GM20431 (cell line): ENCODE measurements around the gene STUB1.

Source experiments
- in situ Hi-C: fragments of 300-500 bp; cut with MseI, MboI; formaldehyde crosslinking; loops from one replicate; pipeline ENCODE4 v1.15.0; 2020; ENCODE audit warnings: low sequenced_read_pairs; ENCODE audit not compliant: unreplicated experiment

STUB1 gene

GRCh38 chr16:720990-721764 lies 41.0 kb downstream of the STUB1 start, which contains the start of gene ANTKMT:
ANTKMT (plus strand) TSS chr16:721146; CDS start chr16:721275, 129 bp downstream.
- in situ Hi-C loops = no loop called here

- in situ Hi-C loops = no loop called here
Measured at GRCh38 chr16:721765-722540, 41.7 kb downstream of the STUB1 start.

DNA sequence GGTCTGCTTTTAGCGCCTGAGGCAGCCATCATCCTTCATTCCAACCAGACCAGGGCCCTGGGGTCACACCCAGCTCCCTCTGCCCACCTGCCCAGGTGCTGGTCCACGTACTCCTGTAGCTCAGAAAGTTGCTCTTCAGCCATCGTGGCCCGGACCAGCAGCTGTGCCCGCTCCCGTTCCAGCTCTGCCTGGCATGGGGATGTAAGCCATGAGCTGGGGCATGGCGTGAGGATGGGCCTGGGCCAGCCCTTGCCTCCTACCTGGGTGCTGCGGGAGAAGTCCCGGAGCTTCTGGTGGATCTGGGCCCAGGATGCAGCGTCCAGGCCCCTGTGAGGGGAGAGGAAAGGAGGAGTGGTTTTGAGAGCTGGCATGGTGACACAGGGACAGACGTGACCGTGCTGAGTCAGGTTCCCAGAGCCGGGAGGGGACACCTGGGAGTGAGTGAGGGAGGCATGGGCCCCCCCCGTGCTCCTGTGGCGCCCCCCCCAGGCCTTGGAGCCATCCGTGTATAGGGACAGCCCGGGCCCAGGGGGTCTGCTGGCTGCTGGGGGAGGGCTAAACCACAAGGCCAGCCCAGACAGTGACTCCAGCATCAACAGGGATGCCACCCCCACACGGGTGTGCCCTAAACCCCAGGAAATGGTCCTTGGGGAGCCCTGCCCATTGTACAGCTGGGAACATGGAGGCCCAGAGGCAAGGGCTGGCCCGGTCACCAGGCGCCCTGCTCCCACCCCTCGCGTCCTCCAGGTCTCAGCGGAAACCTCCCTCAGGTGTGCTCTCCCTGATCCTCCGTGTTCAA lies 42.8 kb downstream of the STUB1 start:
- in situ Hi-C loops = no loop called here

DNA sequence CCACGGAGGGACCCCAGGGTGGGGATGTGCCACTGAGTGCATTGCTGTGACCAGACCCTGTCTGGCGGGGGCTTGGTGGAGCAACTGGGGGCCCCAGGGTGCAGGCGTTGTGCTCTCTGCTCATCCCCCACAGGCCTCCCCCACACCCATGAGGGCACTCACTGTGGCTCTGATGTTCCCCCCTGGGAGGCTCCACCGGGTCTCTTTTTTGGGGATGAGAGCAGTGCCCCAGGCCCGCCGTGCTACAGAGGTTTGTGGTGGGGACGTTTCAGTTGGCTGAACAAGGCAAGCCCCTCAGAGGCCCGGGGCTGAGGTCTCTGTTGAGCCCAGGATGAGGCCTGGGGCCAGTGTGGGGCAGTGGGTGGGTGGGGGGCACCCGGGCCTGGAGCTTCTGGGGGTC lies 43.5 kb downstream of the STUB1 start:
- in situ Hi-C loops = no loop called here

DNA sequence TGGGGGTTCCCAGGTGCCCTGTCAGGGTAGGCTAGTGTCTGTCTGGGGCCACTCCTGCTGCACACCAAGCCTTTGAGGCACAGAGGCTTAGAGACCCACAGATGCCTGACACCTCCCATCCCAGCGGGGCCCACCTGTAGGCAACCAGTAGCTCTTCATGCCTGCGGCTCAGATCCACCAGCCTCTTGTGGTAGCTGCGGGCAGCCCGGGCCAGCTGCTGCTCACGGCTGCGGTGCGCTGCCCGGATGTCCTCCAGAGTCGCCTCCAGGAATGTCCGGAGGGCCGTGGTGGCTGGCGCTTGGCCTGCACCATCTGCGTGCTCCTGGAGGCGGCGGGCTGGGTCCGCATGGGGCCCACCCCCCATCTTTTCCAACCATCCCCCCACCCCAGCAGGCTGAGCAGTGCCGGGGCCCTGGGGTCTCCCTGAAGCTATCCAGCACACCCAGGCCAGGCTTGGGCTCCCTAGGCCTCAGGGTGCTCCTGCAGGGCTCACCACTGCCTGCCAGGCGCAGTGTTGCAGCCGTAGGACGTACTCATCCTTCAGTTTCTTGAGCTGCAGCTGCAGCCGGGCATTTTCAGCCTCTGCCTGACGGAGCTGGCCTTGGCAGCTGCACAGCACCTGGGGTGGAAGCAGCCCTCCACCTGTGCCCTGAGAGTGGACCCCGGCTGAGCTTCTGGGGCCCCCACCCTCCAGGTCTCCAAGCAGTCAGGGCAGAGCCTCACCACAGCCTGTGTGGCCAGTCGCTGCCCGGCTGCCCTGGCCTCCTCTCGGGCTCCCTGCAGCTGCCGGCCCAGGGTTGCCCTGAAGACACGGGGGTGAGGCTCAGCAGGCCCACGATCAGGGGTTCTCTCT lies 44.2 kb downstream of the STUB1 start:
- in situ Hi-C loops = no loop called here

DNA sequence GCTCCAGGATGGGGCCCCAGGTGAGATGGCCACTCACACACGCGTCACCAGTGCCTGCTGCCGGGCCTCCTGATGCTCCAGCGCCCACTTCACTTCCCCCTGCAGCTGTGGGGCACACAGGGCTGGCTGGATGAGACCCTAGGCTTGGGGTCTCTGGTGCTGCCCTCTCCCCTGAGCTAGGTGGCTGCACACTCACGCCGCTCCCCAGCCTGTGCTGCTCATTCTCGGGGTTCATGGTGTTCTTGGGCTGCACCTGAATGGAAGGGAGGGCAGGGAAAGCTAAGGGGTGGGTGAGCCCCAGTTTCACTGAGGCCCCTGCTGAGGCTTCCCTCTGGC lies 44.8 kb downstream of the STUB1 start:
- in situ Hi-C loops = no loop called here

- in situ Hi-C loops = no loop called here
Measured at GRCh38 chr16:725463-726187, 45.4 kb downstream of the STUB1 start.

GRCh38 chr16:726188-726437 lies 45.9 kb downstream of the STUB1 start:
- in situ Hi-C loops = no loop called here

- in situ Hi-C loops = no loop called here
Measured at GRCh38 chr16:726438-727290, 46.5 kb downstream of the STUB1 start, which contains the start of the genes CCDC78 and HAGHL. CCDC78 (minus strand) TSS chr16:726443; CDS start chr16:726367, 76 bp downstream. HAGHL (plus strand) TSS chr16:727106; CDS start chr16:727510, 404 bp downstream.

DNA sequence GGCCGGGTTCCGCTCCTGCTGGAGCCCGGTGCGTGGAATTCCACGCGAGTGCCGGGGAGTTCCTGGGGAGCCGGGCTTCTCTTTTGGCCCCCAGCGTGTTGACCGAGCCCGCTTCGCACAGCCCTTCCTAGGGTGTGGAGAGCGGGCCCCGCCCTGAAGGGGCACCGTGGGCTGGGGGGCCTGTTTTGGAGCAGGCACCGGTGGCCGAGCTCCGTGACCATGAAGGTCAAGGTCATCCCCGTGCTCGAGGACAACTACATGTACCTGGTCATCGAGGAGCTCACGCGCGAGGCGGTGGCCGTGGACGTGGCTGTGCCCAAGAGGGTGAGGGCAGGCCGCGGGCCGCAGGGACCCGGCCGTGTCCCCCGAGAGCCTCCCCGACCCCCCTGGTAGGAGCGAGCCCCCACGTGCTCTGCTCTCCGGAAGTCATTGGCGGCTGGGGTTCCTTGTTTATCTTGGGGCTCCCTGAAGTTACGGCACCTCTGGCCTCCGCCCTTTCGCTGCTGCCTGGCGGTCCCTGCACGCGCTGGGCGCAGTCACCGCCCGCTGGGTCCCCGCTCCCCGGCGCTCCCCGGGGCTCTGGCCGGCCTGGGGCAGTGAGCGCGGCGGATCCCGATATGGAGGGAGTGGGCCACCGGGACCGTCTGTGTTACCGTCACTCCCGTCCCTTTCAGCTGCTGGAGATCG lies 47.2 kb downstream of the STUB1 start:
- in situ Hi-C loops = no loop called here

- in situ Hi-C loops = no loop called here
Measured at GRCh38 chr16:728131-728889, 48.1 kb downstream of the STUB1 start.

GRCh38 chr16:728890-729744 lies 48.9 kb downstream of the STUB1 start:
- in situ Hi-C loops = no loop called here

GRCh38 chr16:729768-730665 lies 49.8 kb downstream of the STUB1 start:
- in situ Hi-C loops = no loop called here

DNA sequence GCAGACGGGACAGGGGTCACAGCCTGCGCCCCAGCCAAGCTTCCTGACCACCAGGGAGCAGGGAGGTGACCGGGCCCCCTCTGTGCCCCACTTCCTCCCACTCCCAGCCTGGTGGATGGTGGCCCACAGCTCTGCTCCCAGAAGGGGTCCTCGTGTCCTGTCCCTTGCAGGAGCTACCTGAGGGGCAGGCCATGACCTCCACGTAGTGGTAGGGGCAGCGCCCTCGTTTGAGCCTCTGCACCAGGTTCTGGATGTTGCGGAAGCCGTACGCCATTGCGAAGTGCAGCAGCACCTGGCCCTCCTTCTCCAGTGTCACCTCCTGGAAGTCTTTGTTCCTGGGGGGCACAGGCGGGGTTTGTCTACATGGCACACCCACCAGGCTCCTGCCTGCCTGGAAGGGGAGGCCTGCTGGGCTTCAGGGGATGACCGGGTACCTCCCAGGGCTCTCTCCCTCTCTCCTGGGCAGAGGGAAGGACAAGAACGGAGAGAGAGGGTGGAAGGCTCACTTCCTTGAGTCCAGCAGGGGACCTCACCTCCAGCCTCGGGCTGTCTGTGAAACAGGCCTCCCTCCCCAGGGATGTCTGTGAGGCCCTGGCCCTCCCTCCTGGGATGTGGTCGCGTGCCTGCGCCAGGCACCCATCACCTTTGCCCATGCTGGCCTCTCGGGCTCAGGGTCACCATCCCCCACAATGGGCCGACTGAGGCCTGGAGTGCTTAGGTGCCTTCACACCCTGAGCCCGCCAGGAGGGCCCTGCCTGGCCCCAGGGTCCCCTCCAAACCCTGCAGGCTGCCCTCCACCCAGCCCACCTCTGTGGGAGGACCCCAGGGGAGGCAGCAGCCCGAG lies 50.7 kb downstream of the STUB1 start:
- in situ Hi-C loops = no loop called here
